Fibroblast of lung (primary cell): ENCODE measurements around the gene MXD1. TPM values are rescaled to one million over a fixed set of nuclear protein-coding genes. Genes with fewer than 3 reads are reported as not detected.

Experiments
- DNase-seq, 2 donors: peaks; one replicate each; pipeline versions ENCODE4 v3.0.0 to v3.0.0-alpha.2; 2010; ENCODE audit warnings: low read depth in 2 of 2
- H2AFZ ChIP-seq: 2 replicates; pipeline ENCODE4 v1.5.1; 2012; ENCODE audit warnings: low read length, control low read depth, inconsistent platforms
- H3K27ac ChIP-seq: 2 replicates; pipeline ENCODE4 v1.5.1; 2011; ENCODE audit warnings: low read length, control low read depth; ENCODE audit not compliant: insufficient read depth
- H3K27me3 ChIP-seq: 2 replicates; pipeline ENCODE4 v1.5.1; 2011; ENCODE audit warnings: mild to moderate bottlenecking, low read length; ENCODE audit not compliant: control insufficient read depth, insufficient read depth
- H3K36me3 ChIP-seq: 2 replicates; pipeline ENCODE4 v1.5.1; 2011; ENCODE audit warnings: low read length; ENCODE audit not compliant: control insufficient read depth, insufficient read depth
- H3K4me1 ChIP-seq: 2 replicates; pipeline ENCODE4 v1.5.1; 2011; ENCODE audit warnings: low read length; ENCODE audit not compliant: control insufficient read depth, insufficient read depth; ENCODE audit errors: extremely low read depth
- H3K4me2 ChIP-seq: 2 replicates; pipeline ENCODE4 v1.5.1; 2011; ENCODE audit warnings: low read length, control low read depth; ENCODE audit not compliant: insufficient read depth; ENCODE audit errors: extremely low read depth
- H3K4me3 ChIP-seq, 4 experiments: fragments of 200-600 bp in 1 of 4; sonication (generic) in 1 of 4; replicated peaks in 1 of 4; 2 replicates each; pipeline ENCODE4 v1.5.1; 2011 to 2016; ENCODE audit warnings: low read length in 4 of 4, low read depth in 3 of 4, mild to moderate bottlenecking in 3 of 4, control low read depth in 2 of 4, inconsistent platforms in 1 of 4, mixed read lengths in 1 of 4; ENCODE audit not compliant: insufficient read depth in 1 of 4; ENCODE audit errors: control extremely low read depth in 1 of 4
- H3K79me2 ChIP-seq: 2 replicates; pipeline ENCODE4 v1.5.1; 2012; ENCODE audit warnings: mild to moderate bottlenecking, low read length, inconsistent platforms; ENCODE audit not compliant: control insufficient read depth, insufficient read depth
- H3K9ac ChIP-seq: 2 replicates; pipeline ENCODE4 v1.5.1; 2011; ENCODE audit warnings: mild to moderate bottlenecking, low read length, control low read depth; ENCODE audit not compliant: insufficient read depth
- H3K9me3 ChIP-seq: 2 replicates; pipeline ENCODE4 v1.5.1; 2012; ENCODE audit warnings: low read depth, low read length; ENCODE audit not compliant: control insufficient read depth, insufficient read depth
- H4K20me1 ChIP-seq: 2 replicates; pipeline ENCODE4 v1.5.1; 2011; ENCODE audit warnings: low read length; ENCODE audit not compliant: control insufficient read depth, insufficient read depth; ENCODE audit errors: extremely low read depth
- CTCF ChIP-seq, 2 donors: IDR thresholded peaks in 1 of 2; conservative IDR thresholded peaks in 1 of 2; 1 replicate in 1 of 2; 2 replicates in 1 of 2; pipeline ENCODE4 v1.5.1; 2011 to 2012; ENCODE audit warnings: low read length in 2 of 2, control low read depth in 1 of 2, inconsistent platforms in 1 of 2, low read depth in 1 of 2, mild to moderate bottlenecking in 1 of 2
- EZH2 ChIP-seq: IDR thresholded peaks from 2 replicates; pipeline ENCODE4 v1.5.1; 2012; ENCODE audit warnings: low read length, control low read depth, mild to moderate bottlenecking; ENCODE audit errors: missing control alignments
- polyA plus RNA-seq, 2 donors: library from polyadenylated mRNA; depleted of rRNA in 1 of 2; stranded (reverse) in 1 of 2; unstranded in 1 of 2; fragments of >200 nt; gene quantifications; 2 replicates each; pipeline ENCODE4 v1.2.1, GENCODE V29; 2011 to 2012; ENCODE audit warnings: missing spikeins in 1 of 2
- total RNA-seq: library from RNA; depleted of rRNA; stranded (reverse); fragments of >200 nt; gene quantifications from 2 replicates; pipeline ENCODE4 v1.2.1, GENCODE V29; 2014

MXD1 gene
- total and polyA plus RNA-seq, 2 donors (not counting 1 experiment from before 2014, with no cell fraction given): 5.4 to 8.4 TPM

GRCh38 chr2:69959425-69959824 is 44.5 kb downstream of the MXD1 start:
- TF ChIP-seq CTCF (conservative IDR thresholded peaks at IDR 0.05 in 1 of 2, IDR thresholded peaks at IDR 0.05 in 1 of 2; ENCODE audit: low read depth in 1 of 2, low read length in 2 of 2) (no peak), EZH2 (no peak)
- H3K36me3 ChIP-seq: no peaks in the 10 kb centered on the region
- no peak overlapping the region for H2AFZ ChIP-seq
- H3K4me1 ChIP-seq: no peaks in the 10 kb centered on the region
- H3K4me2 ChIP-seq: no peak overlapping the region
- no peak overlapping the region for H3K4me3 ChIP-seq
- DNase-seq: no peak
- H4K20me1 ChIP-seq: no peaks in the 10 kb centered on the region
- peaks cover 23% of the 10 kb centered on the region for H3K27me3 ChIP-seq
- no peak overlapping the region for H3K27ac ChIP-seq
- H3K9ac ChIP-seq: no peak overlapping the region
- H3K9me3 ChIP-seq: no peaks in the 10 kb centered on the region
- no peaks in the 10 kb centered on the region for H3K79me2 ChIP-seq

GRCh38 chr2:69960821-69961220 is 45.9 kb downstream of the MXD1 start:
- TF ChIP-seq CTCF (conservative IDR thresholded peaks at IDR 0.05 in 1 of 2, IDR thresholded peaks at IDR 0.05 in 1 of 2; ENCODE audit: low read depth in 1 of 2, low read length in 2 of 2) (no peak), EZH2 (no peak)
- no peak overlapping the region for H3K4me3 ChIP-seq
- no peak overlapping the region for H3K9ac ChIP-seq
- DNase-seq: no peak
- no peaks in the 10 kb centered on the region for H3K4me1 ChIP-seq
- H3K36me3 ChIP-seq: no peaks in the 10 kb centered on the region
- H3K27me3 ChIP-seq: peaks cover 22% of the 10 kb centered on the region
- no peak overlapping the region for H2AFZ ChIP-seq
- no peaks in the 10 kb centered on the region for H4K20me1 ChIP-seq
- H3K79me2 ChIP-seq: no peaks in the 10 kb centered on the region
- H3K4me2 ChIP-seq: no peak overlapping the region
- no peaks in the 10 kb centered on the region for H3K9me3 ChIP-seq
- H3K27ac ChIP-seq: no peak overlapping the region

GRCh38 chr2:69961496-69961895 is 46.6 kb downstream of the MXD1 start, which contains the start of gene ASPRV1:
Gene ASPRV1 (minus strand): TSS chr2:69961631. CDS start chr2:69961436, 195 bp downstream.
- H3K9ac ChIP-seq: no peak within 1 kb of the TSS
- H4K20me1 ChIP-seq: no peaks in the 10 kb centered on the region
- no peak within 1 kb of the TSS for H3K4me2 ChIP-seq
- no peaks in the 10 kb centered on the region for H3K36me3 ChIP-seq
- no peak within 1 kb of the TSS for H3K27ac ChIP-seq
- no peaks in the 10 kb centered on the region for H3K4me1 ChIP-seq
- DNase-seq: no peak
- H3K4me3 ChIP-seq: no peak within 1 kb of the TSS
- H2AFZ ChIP-seq: no peak within 1 kb of the TSS
- H3K9me3 ChIP-seq: no peaks in the 10 kb centered on the region
- H3K27me3 ChIP-seq: peaks cover 25% of the 10 kb centered on the region
- no peaks in the 10 kb centered on the region for H3K79me2 ChIP-seq
- TF ChIP-seq EZH2 (no peak), CTCF (conservative IDR thresholded peaks at IDR 0.05 in 1 of 2, IDR thresholded peaks at IDR 0.05 in 1 of 2; ENCODE audit: low read depth in 1 of 2, low read length in 2 of 2) (no peak)
